Measurements from ENCODE around the gene CLCN1.

The CLCN1 gene

GRCh38 chr7:143384661-143385631, 69.0 kb downstream of the CLCN1 start:
- ChIA-PET CTCF (interaction anchor here (0.6 to 4.4 kb wide), 17 partner anchors 9 to 170 kb away, joined by 3 to 38 read pairs (median 4); partner anchors contain the start of gene EPHA1), POLR2A (interaction anchor here (0.6 to 1.5 kb wide), 5 partner anchors 8 to 25 kb away, joined by 3 to 8 read pairs (median 5); no protein-coding TSS in a partner anchor)
- H3K9me3 ChIP-seq (ENCODE audit: control extremely low read depth in 1 of 5, control insufficient read depth in 4 of 5, insufficient read depth in 2 of 5, low read depth in 1 of 5, low read length in 4 of 5) = no peaks in the 10 kb centered on the region
- WGBS (ENCODE audit: insufficient coverage) = 39% methylated on average over 11 of the region's 14 CpGs
- peaks cover 11 to 66% (median 57%) of the 10 kb centered on the region in 4 experiments for H3K4me1 ChIP-seq (ENCODE audit: control extremely low read depth in 1 of 4, control insufficient read depth in 4 of 4, insufficient read depth in 4 of 4, low read length in 3 of 4)
- peak in 1 of 3 donors; percentile 55 for DNase-seq
- H3K4me3 ChIP-seq (ENCODE audit: control insufficient read depth in 1 of 7, extremely low read depth in 1 of 7, insufficient read depth in 4 of 7, low read depth in 2 of 7, low read length in 6 of 7) = peak overlapping the region in 5 of 7 experiments; percentile 34 to 93 (median 46)
- no peak overlapping the region for H3K27ac ChIP-seq (ENCODE audit: insufficient read depth in 1 of 2, low read depth in 1 of 2, low read length in 2 of 2, poor library complexity in 1 of 2, severe bottlenecking in 2 of 2)
- H3K36me3 ChIP-seq (ENCODE audit: control insufficient read depth in 4 of 4, insufficient read depth in 4 of 4, low read length in 3 of 4) = peaks cover 10 to 61% (median 23%) of the 10 kb centered on the region in 4 experiments
- H3K27me3 ChIP-seq (replicated peaks in 2 of 5; ENCODE audit: control insufficient read depth in 4 of 5, insufficient read depth in 5 of 5, low read length in 4 of 5) = no peaks in the 10 kb centered on the region

- peak; percentile 48 to 86 (median 76) for DNase-seq
- Histone ChIP-seq H3K4me3 (ENCODE audit: control insufficient read depth in 1 of 7, extremely low read depth in 1 of 7, insufficient read depth in 4 of 7, low read depth in 2 of 7, low read length in 6 of 7) (peak overlapping the region in 5 of 7 experiments; percentile 9 to 67 (median 46)), H3K4me1 (ENCODE audit: control extremely low read depth in 1 of 4, control insufficient read depth in 4 of 4, insufficient read depth in 4 of 4, low read length in 3 of 4) (peaks cover 10 to 61% (median 55%) of the 10 kb centered on the region in 4 experiments), H3K27ac (ENCODE audit: insufficient read depth in 1 of 2, low read depth in 1 of 2, low read length in 2 of 2, poor library complexity in 1 of 2, severe bottlenecking in 2 of 2) (no peak overlapping the region), H3K27me3 (replicated peaks in 2 of 5; ENCODE audit: control insufficient read depth in 4 of 5, insufficient read depth in 5 of 5, low read length in 4 of 5) (no peaks in the 10 kb centered on the region), H3K9me3 (ENCODE audit: control extremely low read depth in 1 of 5, control insufficient read depth in 4 of 5, insufficient read depth in 2 of 5, low read depth in 1 of 5, low read length in 4 of 5) (no peaks in the 10 kb centered on the region), H3K36me3 (ENCODE audit: control insufficient read depth in 4 of 4, insufficient read depth in 4 of 4, low read length in 3 of 4) (peaks cover 13 to 73% (median 30%) of the 10 kb centered on the region in 4 experiments)
- CTCF ChIA-PET = interaction anchor here (0.7 to 4.4 kb wide), 4 partner anchors 8 to 31 kb away, joined by 3 to 38 read pairs (median 3); no protein-coding TSS in a partner anchor
- POLR2A ChIA-PET = interaction anchor here (1.5 kb wide), 1 partner anchor 9 kb away, joined by 8 read pairs; no protein-coding TSS in a partner anchor
- 8% methylated on average over 13 of the region's 19 CpGs for WGBS (ENCODE audit: insufficient coverage)
Measured at GRCh38 chr7:143385891-143386781, 70.2 kb downstream of the CLCN1 start.

GRCh38 chr7:143387156-143387975, 71.5 kb downstream of the CLCN1 start:
- ChIA-PET POLR2A (interaction anchor here (0.8 kb wide), 1 partner anchor 19 kb away, joined by 3 read pairs; no protein-coding TSS in a partner anchor), CTCF (interaction anchor here (1.1 to 1.6 kb wide), 4 partner anchors 11 to 118 kb away, joined by 3 to 6 read pairs (median 4); no protein-coding TSS in a partner anchor)
- WGBS (ENCODE audit: insufficient coverage) = 94% methylated on average over 11 of the region's 23 CpGs

GRCh38 chr7:143388051-143388450, 72.1 kb downstream of the CLCN1 start:
- 90% methylated on average over 7 of the region's 10 CpGs for WGBS (ENCODE audit: insufficient coverage)
- Histone ChIP-seq H3K4me1 (ENCODE audit: control extremely low read depth in 1 of 4, control insufficient read depth in 4 of 4, insufficient read depth in 4 of 4, low read length in 3 of 4) (peaks cover 10 to 56% (median 46%) of the 10 kb centered on the region in 4 experiments), H3K36me3 (ENCODE audit: control insufficient read depth in 4 of 4, insufficient read depth in 4 of 4, low read length in 3 of 4) (peaks cover 17 to 81% (median 34%) of the 10 kb centered on the region in 4 experiments), H3K9me3 (ENCODE audit: control extremely low read depth in 1 of 5, control insufficient read depth in 4 of 5, insufficient read depth in 2 of 5, low read depth in 1 of 5, low read length in 4 of 5) (no peaks in the 10 kb centered on the region), H3K4me3 (ENCODE audit: control insufficient read depth in 1 of 7, extremely low read depth in 1 of 7, insufficient read depth in 4 of 7, low read depth in 2 of 7, low read length in 6 of 7) (no peak overlapping the region), H3K27ac (ENCODE audit: insufficient read depth in 1 of 2, low read depth in 1 of 2, low read length in 2 of 2, poor library complexity in 1 of 2, severe bottlenecking in 2 of 2) (no peak overlapping the region), H3K27me3 (replicated peaks in 2 of 5; ENCODE audit: control insufficient read depth in 4 of 5, insufficient read depth in 5 of 5, low read length in 4 of 5) (no peaks in the 10 kb centered on the region)
- DNase-seq = no peak
- POLR2A ChIA-PET = interaction anchor here (0.8 kb wide), 1 partner anchor 19 kb away, joined by 3 read pairs; no protein-coding TSS in a partner anchor
- CTCF ChIA-PET = interaction anchor here (0.6 to 2.7 kb wide), 8 partner anchors 8 to 117 kb away, joined by 3 to 13 read pairs (median 4); no protein-coding TSS in a partner anchor

More at GRCh38 chr7:143387156-143387975, 71.5 kb downstream of the CLCN1 start:
- no peaks in the 10 kb centered on the region for H3K9me3 ChIP-seq (ENCODE audit: control extremely low read depth in 1 of 5, control insufficient read depth in 4 of 5, insufficient read depth in 2 of 5, low read depth in 1 of 5, low read length in 4 of 5)
- DNase-seq = no peak
- peaks cover 10 to 63% (median 53%) of the 10 kb centered on the region in 4 experiments for H3K4me1 ChIP-seq (ENCODE audit: control extremely low read depth in 1 of 4, control insufficient read depth in 4 of 4, insufficient read depth in 4 of 4, low read length in 3 of 4)
- H3K27ac ChIP-seq (ENCODE audit: insufficient read depth in 1 of 2, low read depth in 1 of 2, low read length in 2 of 2, poor library complexity in 1 of 2, severe bottlenecking in 2 of 2) = no peak overlapping the region
- H3K27me3 ChIP-seq (replicated peaks in 2 of 5; ENCODE audit: control insufficient read depth in 4 of 5, insufficient read depth in 5 of 5, low read length in 4 of 5) = no peaks in the 10 kb centered on the region
- peak overlapping the region in 1 of 7 experiments; percentile 46 for H3K4me3 ChIP-seq (ENCODE audit: control insufficient read depth in 1 of 7, extremely low read depth in 1 of 7, insufficient read depth in 4 of 7, low read depth in 2 of 7, low read length in 6 of 7)
- peaks cover 17 to 83% (median 35%) of the 10 kb centered on the region in 4 experiments for H3K36me3 ChIP-seq (ENCODE audit: control insufficient read depth in 4 of 4, insufficient read depth in 4 of 4, low read length in 3 of 4)

DNA sequence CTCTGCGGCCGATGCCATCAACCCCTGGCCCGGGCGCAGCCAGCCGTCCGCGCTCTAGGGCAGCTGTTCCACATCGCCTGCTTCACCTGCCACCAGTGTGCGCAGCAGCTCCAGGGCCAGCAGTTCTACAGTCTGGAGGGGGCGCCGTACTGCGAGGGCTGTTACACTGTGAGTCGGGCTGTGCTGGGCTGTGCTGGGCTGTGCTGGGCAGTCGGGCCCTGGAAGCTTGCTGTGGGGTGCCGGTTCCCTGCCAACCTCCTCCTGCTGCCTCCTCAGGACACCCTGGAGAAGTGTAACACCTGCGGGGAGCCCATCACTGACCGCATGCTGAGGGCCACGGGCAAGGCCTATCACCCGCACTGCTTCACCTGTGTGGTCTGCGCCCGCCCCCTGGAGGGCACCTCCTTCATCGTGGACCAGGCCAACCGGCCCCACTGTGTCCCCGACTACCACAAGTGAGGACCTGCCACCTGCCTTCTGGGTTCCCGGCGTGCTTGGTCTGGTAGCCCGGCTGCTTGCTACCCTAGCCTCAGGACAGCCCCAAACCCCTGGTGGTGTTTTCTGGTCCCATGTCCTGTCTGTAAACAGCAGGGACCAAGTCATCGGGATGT, 72.7 kb downstream of the CLCN1 start:
- Histone ChIP-seq H3K4me1 (ENCODE audit: control extremely low read depth in 1 of 4, control insufficient read depth in 4 of 4, insufficient read depth in 4 of 4, low read length in 3 of 4) (peaks cover 8 to 51% (median 42%) of the 10 kb centered on the region in 4 experiments), H3K4me3 (ENCODE audit: control insufficient read depth in 1 of 7, extremely low read depth in 1 of 7, insufficient read depth in 4 of 7, low read depth in 2 of 7, low read length in 6 of 7) (no peak overlapping the region), H3K9me3 (ENCODE audit: control extremely low read depth in 1 of 5, control insufficient read depth in 4 of 5, insufficient read depth in 2 of 5, low read depth in 1 of 5, low read length in 4 of 5) (no peaks in the 10 kb centered on the region), H3K36me3 (ENCODE audit: control insufficient read depth in 4 of 4, insufficient read depth in 4 of 4, low read length in 3 of 4) (peaks cover 17 to 76% (median 34%) of the 10 kb centered on the region in 4 experiments), H3K27ac (ENCODE audit: insufficient read depth in 1 of 2, low read depth in 1 of 2, low read length in 2 of 2, poor library complexity in 1 of 2, severe bottlenecking in 2 of 2) (no peak overlapping the region), H3K27me3 (replicated peaks in 2 of 5; ENCODE audit: control insufficient read depth in 4 of 5, insufficient read depth in 5 of 5, low read length in 4 of 5) (no peaks in the 10 kb centered on the region)
- WGBS (ENCODE audit: insufficient coverage) = 97% methylated on average over 26 of the region's 28 CpGs
- ChIA-PET CTCF (interaction anchor here (0.6 to 2.7 kb wide), 9 partner anchors 9 to 116 kb away, joined by 3 to 13 read pairs (median 3); no protein-coding TSS in a partner anchor), POLR2A (interaction anchor here (0.8 kb wide), 1 partner anchor 20 kb away, joined by 3 read pairs; no protein-coding TSS in a partner anchor)
- DNase-seq = no peak
